K562 (cell line): ENCODE data around the gene SYT13. TPM values are rescaled to one million over a fixed set of nuclear protein-coding genes. Genes with fewer than 3 reads are reported as not detected.

Source experiments
- ATAC-seq: fragments of 200-7000 bp; cut with Tn5 transposase; 3 replicates; pipeline ENCODE4 v1.9.1; 2020; ENCODE audit warnings: moderate library complexity
- BruUV-seq: library from RNA; stranded (reverse); fragments of 400-500 nt; replicated peaks from 2 replicates; lab custom pipeline; 2021; lab: Mats Ljungman, UMichigan
- CTCF ChIA-PET: fragments of 300-600 bp; formaldehyde crosslinking; extraction: SDS; loops from one replicate; lab custom pipeline; 2021; ENCODE audit warnings: low intra/inter-chr PET ratio; lab: Yijun Ruan, JAX
- POLR2A ChIA-PET: fragments of 300-600, 350-650 bp; sonication (Branson Sonifier 250); formaldehyde crosslinking; extraction: SDS; loops from one replicate; lab custom pipeline; 2021; ENCODE audit warnings: antibody characterized with exemption, inconsistent platforms; lab: Yijun Ruan, JAX
- DNase-seq, 4 experiments: peaks; one replicate each; pipeline versions ENCODE4 v3.0.0 to v3.0.0-alpha.2; 2011 to 2018; ENCODE audit warnings: low spot score in 3 of 4, mixed read lengths in 3 of 4; ENCODE audit errors: extremely low read depth in 1 of 4
- FAIRE-seq: peaks from 2 replicates; lab custom pipeline; 2011; peaks lifted over from hg19 to GRCh38; lab: Jason Lieb, UNC
- H2AFZ ChIP-seq: 2 replicates; pipeline ENCODE4 v1.6.0; 2011; ENCODE audit warnings: low read depth, low read length, control low read depth, inconsistent platforms
- H3K27ac ChIP-seq: fragments of 200-600 bp; 3 replicates; pipeline ENCODE4 v1.8.0; 2011; ENCODE audit warnings: low read depth, mild to moderate bottlenecking, control low read depth, inconsistent platforms, low read length, moderate library complexity, mixed read lengths; ENCODE audit errors: extremely low read depth
- H3K27me3 ChIP-seq, 2 experiments: fragments of 300-600 bp in 1 of 2; 2 replicates in 1 of 2; 3 replicates in 1 of 2; pipeline versions ENCODE4 v1.6.0 to v1.8.0; 2011; ENCODE audit warnings: inconsistent platforms in 2 of 2, low read length in 2 of 2, mild to moderate bottlenecking in 1 of 2, mixed read lengths in 1 of 2, moderate library complexity in 1 of 2; ENCODE audit not compliant: control insufficient read depth in 2 of 2, insufficient read depth in 2 of 2
- H3K36me3 ChIP-seq: fragments of 300-600 bp; 3 replicates; pipeline ENCODE4 v1.8.0; 2011; ENCODE audit warnings: mild to moderate bottlenecking, low read length, inconsistent platforms; ENCODE audit not compliant: control insufficient read depth, insufficient read depth
- H3K4me1 ChIP-seq, 2 experiments: fragments of 200-600 bp in 1 of 2; replicated peaks in 1 of 2; 2 replicates in 1 of 2; 3 replicates in 1 of 2; pipeline versions ENCODE4 v1.5.1 to v1.8.0; 2011; ENCODE audit warnings: inconsistent platforms in 2 of 2, low read length in 2 of 2, mild to moderate bottlenecking in 1 of 2, mixed read lengths in 1 of 2, moderate library complexity in 1 of 2; ENCODE audit not compliant: control insufficient read depth in 2 of 2, insufficient read depth in 2 of 2
- H3K4me2 ChIP-seq: 2 replicates; pipeline ENCODE4 v1.6.1; 2011; ENCODE audit warnings: low read length, control low read depth, inconsistent platforms, mixed read lengths; ENCODE audit not compliant: insufficient read depth
- H3K4me3 ChIP-seq: fragments of 200-600 bp; sonication (generic), shearing (Covaris generic); 2 replicates; pipeline ENCODE4 v1.5.1; 2016; ENCODE audit warnings: control low read depth, inconsistent platforms
- H3K79me2 ChIP-seq: fragments of 200-600 bp; 3 replicates; pipeline ENCODE4 v1.8.0; 2011; ENCODE audit warnings: low read length, inconsistent platforms; ENCODE audit not compliant: control insufficient read depth, insufficient read depth
- H3K9ac ChIP-seq, 2 experiments: 2 replicates each; pipeline versions ENCODE4 v1.6.0 to v1.6.1; 2011; ENCODE audit warnings: low read depth in 2 of 2, low read length in 2 of 2, control low read depth in 1 of 2, inconsistent platforms in 1 of 2, mild to moderate bottlenecking in 1 of 2, mixed read lengths in 1 of 2; ENCODE audit not compliant: insufficient read depth in 1 of 2
- H3K9me1 ChIP-seq: one replicate; pipeline ENCODE4 v1.6.0; 2011; ENCODE audit warnings: inconsistent platforms, mild to moderate bottlenecking, low read length, moderate library complexity; ENCODE audit not compliant: control insufficient read depth, insufficient read depth
- H3K9me3 ChIP-seq: replicated peaks from 2 replicates; pipeline ENCODE4 v1.5.1; 2011; ENCODE audit warnings: low read depth, low read length, inconsistent platforms; ENCODE audit not compliant: control insufficient read depth, insufficient read depth
- H4K20me1 ChIP-seq: replicated peaks from 2 replicates; pipeline ENCODE4 v1.6.1; 2011; ENCODE audit warnings: low read length, inconsistent platforms, mixed read lengths; ENCODE audit not compliant: control insufficient read depth, insufficient read depth
- BACH1 ChIP-seq: fragments of 200-800 bp; sonication (Bioruptor generic); IDR thresholded peaks from 2 replicates; pipeline ENCODE4 v1.6.1; 2016; ENCODE audit warnings: missing genetic modification characterization, missing compliant biosample characterization
- BRF1 ChIP-seq: IDR thresholded peaks from 3 replicates; pipeline ENCODE4 v1.6.1; 2011; ENCODE audit warnings: borderline replicate concordance, mild to moderate bottlenecking; ENCODE audit not compliant: insufficient read length; ENCODE audit errors: extremely low read depth
- CHD4 ChIP-seq: fragments of 200-600 bp; sonication (generic); IDR thresholded peaks from 3 replicates; pipeline ENCODE4 v1.6.1; 2012; ENCODE audit warnings: low read depth, mild to moderate bottlenecking, mixed read lengths, low read length, inconsistent platforms; ENCODE audit not compliant: insufficient read depth, insufficient replicate concordance, poor library complexity, severe bottlenecking
- FOSL1 ChIP-seq: fragments of 200-800 bp; sonication (Bioruptor generic); conservative IDR thresholded peaks from 2 replicates; pipeline ENCODE4 v1.6.1; 2016; ENCODE audit warnings: missing genetic modification characterization, missing compliant biosample characterization
- GABPB2 ChIP-seq: fragments of 250-450 bp; sonication (Bioruptor Pico); conservative IDR thresholded peaks from 2 replicates; pipeline ENCODE4 v1.5.1; 2021; ENCODE audit warnings: mild to moderate bottlenecking
- HDAC6 ChIP-seq: IDR thresholded peaks from 2 replicates; pipeline ENCODE4 v1.6.1; 2012; ENCODE audit warnings: low read depth, mild to moderate bottlenecking, control low read depth, inconsistent platforms, low read length, moderate library complexity
- JUND ChIP-seq, 2 experiments: IDR thresholded peaks; 2 replicates in 1 of 2; 3 replicates in 1 of 2; pipeline ENCODE4 v1.6.1; 2011; ENCODE audit warnings: borderline replicate concordance in 2 of 2, low read depth in 2 of 2, low read length in 2 of 2, improper control_type of control experiment in 1 of 2, missing biosample characterization in 1 of 2, missing genetic modification characterization in 1 of 2, missing genetic modification reagents in 1 of 2
- MAFG ChIP-seq: fragments of 450-650 bp; conservative IDR thresholded peaks from 2 replicates; pipeline ENCODE4 v1.6.1; 2016; ENCODE audit warnings: missing genetic modification characterization, missing compliant biosample characterization
- MAFK ChIP-seq: IDR thresholded peaks from 2 replicates; pipeline ENCODE4 v1.6.1; 2011; ENCODE audit warnings: low read length, improper control_type of control experiment
- MCM3 ChIP-seq: fragments of 450-650 bp; IDR thresholded peaks from 2 replicates; pipeline ENCODE4 v1.6.1; 2016
- MCM5 ChIP-seq: fragments of 450-650 bp; IDR thresholded peaks from 2 replicates; pipeline ENCODE4 v1.6.1; 2016; ENCODE audit warnings: low read depth
- NFE2 ChIP-seq: IDR thresholded peaks from 2 replicates; pipeline ENCODE4 v1.6.1; 2014; ENCODE audit warnings: antibody characterized with exemption, low read depth
- NFE2L1 ChIP-seq: fragments of 450-650 bp; IDR thresholded peaks from 2 replicates; pipeline ENCODE4 v1.6.1; 2016; ENCODE audit warnings: missing genetic modification characterization, low read depth, mild to moderate bottlenecking, missing compliant biosample characterization, moderate library complexity, borderline replicate concordance
- STAG1 ChIP-seq: sonication (generic); formaldehyde crosslinking; IDR thresholded peaks from 2 replicates; pipeline ENCODE4 v1.5.0; 2020; ENCODE audit warnings: missing genetic modification reagents, borderline replicate concordance
- TBP ChIP-seq: optimal IDR thresholded peaks from 2 replicates; pipeline ENCODE3; 2011; ENCODE audit warnings: low read depth, low read length, improper control_type of control experiment
- ZNF24 ChIP-seq: fragments of 450-650 bp; IDR thresholded peaks from 2 replicates; pipeline ENCODE4 v1.6.1; 2016
- ZNF316 ChIP-seq: fragments of 450-650 bp; IDR thresholded peaks from 2 replicates; pipeline ENCODE4 v1.6.1; 2016
- ZNF57 ChIP-seq: fragments of 450-650 bp; formaldehyde crosslinking; IDR thresholded peaks from 2 replicates; pipeline ENCODE4 v1.4.0; 2020; ENCODE audit warnings: mild to moderate bottlenecking, moderate library complexity
- WGBS: fragments of 100-300 bp; shearing (Covaris generic); methylation state at CpG from one replicate; pipeline ENCODE4 v1.1.6; 2016; ENCODE audit warnings: low coverage, mixed read lengths; ENCODE audit not compliant: insufficient coverage; ENCODE audit errors: missing lambda C conversion rate; 5-methylcytosine and 5-hydroxymethylcytosine counted together
- in situ Hi-C: fragments of 300-500 bp; cut with MboI; formaldehyde crosslinking; loops from 4 replicates; pipeline ENCODE4 v1.15.0; 2018; ENCODE audit warnings: inconsistent platforms, mixed read lengths
- intact Hi-C: fragments of 100-400 bp; cut with micrococcal nuclease; formaldehyde crosslinking; loops from 2 replicates; pipeline ENCODE4 v1.14.2; 2022
- polyA plus RNA-seq, 8 experiments: library from polyadenylated mRNA; depleted of rRNA in 4 of 8; stranded (reverse) in 5 of 8; unstranded in 3 of 8; fragments of >200 nt; fragmentation: Nextera tagmentation in 2 of 8; fragmentation: Illumina TruSeq in 1 of 8; extraction: Ambion mirVana in 2 of 8; extraction: Trizol in 1 of 8; gene quantifications; 2 replicates each; pipeline versions ENCODE4 v1.2.1 to v1.2.3, GENCODE V29; 2011 to 2014; ENCODE audit warnings: inconsistent platforms in 1 of 8, missing spikeins in 1 of 8
- total RNA-seq, 7 experiments: library from RNA; depleted of rRNA in 6 of 7; stranded (reverse); fragments of >200 nt in 6 of 7; fragmentation: Illumina TruSeq in 2 of 7; extraction: Trizol in 2 of 7; gene quantifications; 2 replicates each; pipeline versions ENCODE4 v1.2.1 to v1.2.3, GENCODE V29; 2011 to 2021; ENCODE audit warnings: low replicate concordance in 1 of 7
- TF ChIP-seq, protein P1 (sequence below), 2 experiments: fragments of 450-650 bp in 1 of 2; sonication (generic) in 1 of 2; formaldehyde crosslinking in 1 of 2; IDR thresholded peaks in 1 of 2; conservative IDR thresholded peaks in 1 of 2; 2 replicates each; pipeline versions ENCODE4 v1.6.1 to v1.8.1; 2016 to 2023; ENCODE audit warnings: mild to moderate bottlenecking in 2 of 2, moderate library complexity in 2 of 2, inconsistent platforms in 1 of 2, missing genetic modification reagents in 1 of 2

The SYT13 gene
- total and polyA plus RNA-seq, 9 of the 15 experiments (the other 6 are each of a cell fraction or from before 2014, with no cell fraction given), result under 0.01 to 0.13 (median 0.08) TPM; not detected in 2

DNA sequence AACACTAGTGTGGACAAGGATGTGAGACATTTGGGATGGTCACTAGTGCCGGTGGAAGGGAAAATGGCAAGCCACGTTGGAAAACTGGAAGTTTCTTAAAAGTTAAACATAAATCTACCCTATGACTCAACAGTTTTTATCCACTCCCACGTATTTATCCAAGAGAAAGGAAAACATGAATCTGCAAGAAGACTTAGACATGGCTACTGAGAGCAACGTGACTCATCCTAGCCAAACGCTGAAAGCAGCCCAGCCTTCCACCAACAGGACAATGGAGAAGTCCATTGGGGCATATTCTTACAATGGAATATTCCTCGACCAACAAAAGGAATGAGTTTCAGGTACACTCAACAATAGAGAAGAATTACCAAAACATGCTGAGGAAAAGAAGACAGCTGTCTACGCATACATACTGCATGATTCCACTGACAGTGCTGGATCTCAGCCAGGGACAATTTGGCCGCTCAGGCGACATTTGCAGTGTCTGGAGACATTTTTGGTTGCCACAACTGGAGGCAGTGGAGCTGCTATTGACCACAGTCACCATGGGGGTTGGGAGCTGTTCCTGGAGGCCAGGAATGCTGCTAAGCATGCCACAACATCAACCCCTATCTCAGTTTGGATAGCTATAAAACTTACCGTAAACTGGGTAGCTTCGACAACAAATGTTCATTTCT lies 21.2 kb downstream of the SYT13 start:
- H3K27me3 ChIP-seq, result peaks cover 0 to 6% of the 10 kb centered on the region in 2 experiments; a peak in 1 of 5 replicates
- FAIRE-seq (peak; percentile 51), DNase-seq (peak in 3 of 4 experiments; percentile 1 to 23 (median 19)), ATAC-seq (no peak)
- H2AFZ ChIP-seq, result no peak overlapping the region
- in situ Hi-C loops (no loop called here), intact Hi-C loops (no loop called here)
- H3K4me3 ChIP-seq, result no peak overlapping the region
- no peaks in the 10 kb centered on the region for H3K36me3 ChIP-seq
- H3K9ac ChIP-seq, result no peak overlapping the region
- no peaks in the 10 kb centered on the region for H3K9me1 ChIP-seq
- no peak overlapping the region for H3K27ac ChIP-seq
- CTCF ChIA-PET, result no interaction called here
- 4% methylated on average over 11 of the region's 11 CpGs for WGBS
- no peaks in the 10 kb centered on the region for H3K79me2 ChIP-seq
- BruUV-seq, result no TSS peak
- no peaks in the 10 kb centered on the region for H4K20me1 ChIP-seq
- H3K4me1 ChIP-seq, result no peaks in the 10 kb centered on the region
- POLR2A ChIA-PET, result no interaction called here
- H3K4me2 ChIP-seq, result no peak overlapping the region; the same call in 1 of the 2 replicates
- no peaks in the 10 kb centered on the region for H3K9me3 ChIP-seq
- no peak for TF ChIP-seq TBP
- TF ChIP-seq MAFG (tag), result peak; percentile 85
- TF ChIP-seq, protein P1, sequence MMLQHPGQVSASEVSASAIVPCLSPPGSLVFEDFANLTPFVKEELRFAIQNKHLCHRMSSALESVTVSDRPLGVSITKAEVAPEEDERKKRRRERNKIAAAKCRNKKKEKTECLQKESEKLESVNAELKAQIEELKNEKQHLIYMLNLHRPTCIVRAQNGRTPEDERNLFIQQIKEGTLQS (IDR thresholded peaks at IDR 0.05), result peak; percentile 33; the same call in 1 of the 2 replicates
- TF ChIP-seq, protein P1 (CRISPR knock-in tag; conservative IDR thresholded peaks at IDR 0.05), result no peak
- TF ChIP-seq NFE2L1 (tag), result peak; percentile 41
- peak; percentile 30; the same call in 1 of the 2 replicates for TF ChIP-seq ZNF316
- TF ChIP-seq BRF1, result no peak
- TF ChIP-seq ZNF57 (CRISPR knock-in tag), result no peak
- no peak for TF ChIP-seq HDAC6
- TF ChIP-seq FOSL1 (tag), result peak; percentile 91
- TF ChIP-seq ZNF24, result no peak
- peak; percentile 28; the same call in 1 of the 2 replicates for TF ChIP-seq NFE2
- peak; percentile 43; the same call in 1 of the 2 replicates for TF ChIP-seq BACH1 (tag)
- TF ChIP-seq MCM5, result no peak
- no peak for TF ChIP-seq MCM3
- no peak for TF ChIP-seq GABPB2 (CRISPR knock-in tag)
- peak; percentile 7; the same call in 1 of the 2 replicates for TF ChIP-seq MAFK
- TF ChIP-seq STAG1 (CRISPR knock-in tag), result no peak
- peak; percentile 34; the same call in 1 of the 2 replicates for TF ChIP-seq JUND (IDR thresholded peaks at IDR 0.05; ENCODE audit: borderline replicate concordance, low read depth, low read length)
- TF ChIP-seq JUND (tag; IDR thresholded peaks at IDR 0.05; ENCODE audit: borderline replicate concordance, low read depth, low read length), result peak; percentile 45; the same call in 1 of the 3 replicates
- TF ChIP-seq CHD4, result no peak
